OCI-LY7 (cell line): ENCODE data around the gene TRAF3. TPM values are rescaled to one million over a fixed set of nuclear protein-coding genes. Genes with fewer than 3 reads are reported as not detected.

Experiments used
- BruUV-seq: library from RNA; stranded (reverse); fragments of 400-500 nt; replicated peaks from 2 replicates; lab custom pipeline; 2021; lab: Mats Ljungman, UMichigan
- CTCF ChIA-PET: fragments of 300-600 bp; sonication (Branson Sonifier 250); formaldehyde crosslinking; loops from one replicate; lab custom pipeline; 2022; ENCODE audit warnings: antibody characterized with exemption; ENCODE audit not compliant: unreplicated experiment; lab: Charles Lee
- POLR2A ChIA-PET: fragments of 300-600 bp; sonication (Branson Sonifier 250); formaldehyde crosslinking; loops from one replicate; lab custom pipeline; 2022; ENCODE audit warnings: antibody characterized with exemption; lab: Charles Lee
- DNase-seq: peaks from one replicate; pipeline ENCODE4 v3.0.0-alpha.2; 2015; ENCODE audit warnings: low spot score
- H2AFZ ChIP-seq: fragments of 200-600 bp; sonication (generic), shearing (Covaris generic); 2 replicates; pipeline ENCODE4 v1.6.1; 2014; ENCODE audit warnings: mild to moderate bottlenecking, antibody characterized with exemption, low read length, moderate library complexity
- H3K27ac ChIP-seq: fragments of 200-600 bp; sonication (generic); 2 replicates; pipeline ENCODE4 v1.5.1; 2014; ENCODE audit warnings: mixed run types, low read depth, mild to moderate bottlenecking, moderate library complexity, low read length, inconsistent platforms; ENCODE audit not compliant: poor library complexity, severe bottlenecking
- H3K36me3 ChIP-seq: fragments of 200-600 bp; sonication (generic); 2 replicates; pipeline ENCODE4 v1.6.1; 2014; ENCODE audit warnings: mild to moderate bottlenecking, antibody characterized with exemption, low read length, moderate library complexity, mixed read lengths; ENCODE audit not compliant: insufficient read depth
- H3K4me1 ChIP-seq: fragments of 200-600 bp; sonication (generic); 2 replicates; pipeline ENCODE4 v1.5.1; 2014; ENCODE audit warnings: mild to moderate bottlenecking, low read length; ENCODE audit not compliant: insufficient read depth, poor library complexity, severe bottlenecking
- H3K4me2 ChIP-seq: fragments of 200-600 bp; sonication (generic); 2 replicates; pipeline ENCODE4 v1.6.1; 2014; ENCODE audit warnings: mild to moderate bottlenecking, low read length
- H3K4me3 ChIP-seq: fragments of 200-600 bp; sonication (generic); 2 replicates; pipeline ENCODE4 v1.5.1; 2014; ENCODE audit warnings: mild to moderate bottlenecking, low read depth, low read length; ENCODE audit not compliant: poor library complexity, severe bottlenecking
- H3K79me2 ChIP-seq: fragments of 200-600 bp; sonication (generic); 2 replicates; pipeline ENCODE4 v1.6.1; 2016; ENCODE audit warnings: low read depth, mild to moderate bottlenecking, low read length, moderate library complexity, mixed read lengths; ENCODE audit not compliant: insufficient read depth
- H3K9me2 ChIP-seq: fragments of 200-600 bp; sonication (generic); 2 replicates; pipeline ENCODE4 v1.6.1; 2016; ENCODE audit warnings: mild to moderate bottlenecking, low read length, mixed read lengths; ENCODE audit not compliant: insufficient read depth
- H3K9me3 ChIP-seq: fragments of 200-600 bp; sonication (generic); 2 replicates; pipeline ENCODE4 v1.6.1; 2014; ENCODE audit warnings: mild to moderate bottlenecking, mixed run types, low read length, mixed read lengths
- H4K20me1 ChIP-seq: fragments of 200-600 bp; sonication (generic); 2 replicates; pipeline ENCODE4 v1.6.1; 2014; ENCODE audit warnings: mild to moderate bottlenecking, antibody characterized with exemption, low read length, moderate library complexity, mixed read lengths; ENCODE audit not compliant: insufficient read depth
- EZH2phosphoT487 ChIP-seq: fragments of 200-600 bp; sonication (generic); IDR thresholded peaks from 2 replicates; pipeline ENCODE4 v1.6.1; 2018; ENCODE audit warnings: low read depth, borderline replicate concordance, mild to moderate bottlenecking, mixed run types, antibody characterized with exemption, low read length, moderate library complexity, mixed read lengths
- intact Hi-C: fragments of 100-400 bp; cut with micrococcal nuclease; formaldehyde crosslinking; loops from one replicate; pipeline ENCODE4 v1.10.0; 2022; ENCODE audit not compliant: unreplicated experiment
- total RNA-seq, 2 experiments: library from RNA; depleted of rRNA in 1 of 2; stranded (reverse); fragments of >200 nt in 1 of 2; shearing (Covaris generic) in 1 of 2; gene quantifications; 2 replicates each; pipeline ENCODE4 v1.2.3, GENCODE V29; 2014 to 2022
- TF ChIP-seq, protein P1 (sequence below): fragments of 200-600 bp; sonication (generic); conservative IDR thresholded peaks from 2 replicates; pipeline ENCODE4 v1.5.1; 2014; ENCODE audit warnings: mild to moderate bottlenecking, antibody characterized with exemption, low read length, moderate library complexity, mixed read lengths

Gene TRAF3
- total RNA-seq, 2 experiments from 2014 or later, result 0.82 to 2.9 TPM

DNA sequence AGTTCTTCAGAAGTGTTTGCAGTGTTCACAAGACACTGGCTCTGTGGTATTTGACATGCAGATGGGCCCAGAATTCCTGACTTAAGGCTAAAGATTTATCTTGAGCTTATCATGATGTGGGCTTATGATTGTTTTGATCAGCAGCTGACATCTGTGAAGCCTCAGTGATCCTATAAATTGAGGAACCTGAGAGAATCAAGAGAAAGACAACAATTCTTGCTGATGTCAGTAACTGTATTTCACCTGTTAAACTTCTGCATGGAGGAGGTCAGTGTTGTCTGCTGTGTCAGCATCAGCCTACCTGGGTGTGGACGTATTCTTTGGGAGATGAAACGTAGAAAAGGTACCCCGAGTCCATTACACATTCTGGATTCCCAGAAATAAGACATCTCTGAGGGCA, 33.3 kb downstream of the TRAF3 start:
- no peak overlapping the region for H3K27ac ChIP-seq
- no peaks in the 10 kb centered on the region for H3K79me2 ChIP-seq
- no peaks in the 10 kb centered on the region for H4K20me1 ChIP-seq

DNA sequence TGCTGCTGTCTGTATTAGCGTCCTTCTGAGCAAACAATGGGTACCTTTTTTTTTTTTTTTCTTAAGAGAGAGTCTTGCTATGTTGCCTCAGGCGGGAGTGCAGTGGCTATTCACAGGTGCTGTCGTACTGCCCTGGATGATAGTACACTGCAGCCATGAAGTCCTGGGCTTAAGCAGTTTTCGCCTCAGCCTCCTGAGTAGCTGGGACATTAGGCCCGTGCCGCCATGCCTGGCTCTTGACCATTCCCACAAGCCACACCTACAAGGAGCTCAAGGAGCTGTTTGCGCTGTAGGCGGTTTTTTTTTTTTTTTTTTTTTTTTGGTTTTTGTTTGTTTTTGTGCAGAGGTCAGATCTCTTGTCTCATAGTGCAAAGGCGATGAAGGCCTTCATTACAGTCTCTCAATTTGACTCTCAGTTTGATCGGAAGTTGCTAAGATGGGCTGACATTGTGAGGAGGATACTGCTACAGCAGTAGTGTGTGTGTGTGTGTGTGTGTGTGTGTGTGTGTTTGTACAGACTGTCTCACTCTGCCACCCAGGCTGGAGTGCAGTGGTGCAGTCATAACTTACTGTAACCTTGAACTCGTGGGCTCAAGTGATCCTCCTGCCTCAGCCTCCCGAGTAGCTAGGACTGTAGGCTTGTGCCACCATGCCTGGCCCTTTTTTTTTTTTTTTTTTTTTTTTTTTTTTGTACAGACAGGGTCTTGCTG, 34.2 kb downstream of the TRAF3 start:
- no peaks in the 10 kb centered on the region for H3K79me2 ChIP-seq
- CTCF ChIA-PET, result no interaction called here

More for the DNA sequence above, 33.3 kb downstream of the TRAF3 start:
- Histone ChIP-seq H3K4me2 (no peak overlapping the region), H3K9me3 (no peaks in the 10 kb centered on the region), H2AFZ (no peak overlapping the region), H3K9me2 (no peaks in the 10 kb centered on the region), H3K36me3 (no peaks in the 10 kb centered on the region), H3K4me3 (no peak overlapping the region), H3K4me1 (peaks cover 7% of the 10 kb centered on the region)
- no TSS peak for BruUV-seq
- DNase-seq, result no peak
- POLR2A ChIA-PET, result no interaction called here
- CTCF ChIA-PET, result no interaction called here
- no peak for TF ChIP-seq EZH2phosphoT487
- TF ChIP-seq, protein P1, sequence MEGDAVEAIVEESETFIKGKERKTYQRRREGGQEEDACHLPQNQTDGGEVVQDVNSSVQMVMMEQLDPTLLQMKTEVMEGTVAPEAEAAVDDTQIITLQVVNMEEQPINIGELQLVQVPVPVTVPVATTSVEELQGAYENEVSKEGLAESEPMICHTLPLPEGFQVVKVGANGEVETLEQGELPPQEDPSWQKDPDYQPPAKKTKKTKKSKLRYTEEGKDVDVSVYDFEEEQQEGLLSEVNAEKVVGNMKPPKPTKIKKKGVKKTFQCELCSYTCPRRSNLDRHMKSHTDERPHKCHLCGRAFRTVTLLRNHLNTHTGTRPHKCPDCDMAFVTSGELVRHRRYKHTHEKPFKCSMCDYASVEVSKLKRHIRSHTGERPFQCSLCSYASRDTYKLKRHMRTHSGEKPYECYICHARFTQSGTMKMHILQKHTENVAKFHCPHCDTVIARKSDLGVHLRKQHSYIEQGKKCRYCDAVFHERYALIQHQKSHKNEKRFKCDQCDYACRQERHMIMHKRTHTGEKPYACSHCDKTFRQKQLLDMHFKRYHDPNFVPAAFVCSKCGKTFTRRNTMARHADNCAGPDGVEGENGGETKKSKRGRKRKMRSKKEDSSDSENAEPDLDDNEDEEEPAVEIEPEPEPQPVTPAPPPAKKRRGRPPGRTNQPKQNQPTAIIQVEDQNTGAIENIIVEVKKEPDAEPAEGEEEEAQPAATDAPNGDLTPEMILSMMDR, result no peak
- intact Hi-C loops, result no loop called here

DNA sequence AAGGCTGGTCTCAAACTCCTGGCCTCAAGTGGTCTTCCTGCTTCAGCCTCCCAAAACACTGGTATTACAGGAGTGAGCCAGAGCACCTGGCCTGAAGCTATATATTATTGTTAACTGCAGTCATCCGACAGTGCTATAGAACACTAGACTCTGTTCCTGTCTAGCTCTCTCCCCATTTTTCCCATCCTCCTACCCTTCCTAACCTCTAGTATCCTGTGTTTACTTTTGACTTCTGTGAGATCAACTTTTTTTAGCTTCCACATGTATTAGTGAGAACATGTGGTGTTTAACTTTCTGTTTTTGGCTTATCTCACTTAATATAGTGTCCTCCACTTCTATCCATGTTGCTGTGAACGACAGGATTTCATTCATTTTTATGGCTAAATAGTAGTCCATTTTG, 34.7 kb downstream of the TRAF3 start:
- Histone ChIP-seq H3K79me2 (no peaks in the 10 kb centered on the region), H3K36me3 (no peaks in the 10 kb centered on the region), H3K27ac (no peak overlapping the region), H3K9me2 (no peaks in the 10 kb centered on the region), H2AFZ (no peak overlapping the region), H3K4me3 (no peak overlapping the region), H4K20me1 (no peaks in the 10 kb centered on the region), H3K9me3 (no peaks in the 10 kb centered on the region), H3K4me2 (no peak overlapping the region), H3K4me1 (peaks cover 7% of the 10 kb centered on the region)
- ChIA-PET POLR2A (no interaction called here), CTCF (no interaction called here)
- no peak for DNase-seq
- intact Hi-C loops, result no loop called here
- no peak for TF ChIP-seq EZH2phosphoT487
- TF ChIP-seq, protein P1, result no peak
- no TSS peak for BruUV-seq

More for the DNA sequence above, 34.2 kb downstream of the TRAF3 start:
- BruUV-seq, result no TSS peak
- H3K4me3 ChIP-seq, result no peak overlapping the region
- H4K20me1 ChIP-seq, result no peaks in the 10 kb centered on the region
- intact Hi-C loops, result no loop called here
- TF ChIP-seq, protein P1, result no peak
- TF ChIP-seq EZH2phosphoT487, result no peak
- POLR2A ChIA-PET, result no interaction called here
- peaks cover 7% of the 10 kb centered on the region for H3K4me1 ChIP-seq
- no peaks in the 10 kb centered on the region for H3K9me2 ChIP-seq
- DNase-seq, result no peak
- H3K4me2 ChIP-seq, result no peak overlapping the region
- no peaks in the 10 kb centered on the region for H3K9me3 ChIP-seq
- H3K27ac ChIP-seq, result no peak overlapping the region
- H2AFZ ChIP-seq, result no peak overlapping the region
- H3K36me3 ChIP-seq, result no peaks in the 10 kb centered on the region
